Stimulated activated CD8-positive, alpha-beta memory T cell treated with anti-CD3 and anti-CD28 coated beads, Interleukin-4, amount 100 ng/mL, for 48 hours (primary cell): ENCODE measurements around the gene PLEK2.
A peak's percentile ranks its signal among the peaks of the same experiment; 100 is the strongest.
"Not testable (repeated sequence)": the region's sequence is repeated elsewhere in the genome, so short reads cannot be mapped to it uniquely, and the experiment has no call there.

Experiments
- DNase-seq: peaks from one replicate; pipeline ENCODE4 v3.0.0-alpha.2; 2020

PLEK2 gene

GRCh38 chr14:67411820-67412421 is at the start of gene PLEK2:
Gene PLEK2 (minus strand): TSS chr14:67412165. CDS start chr14:67412059, 106 bp downstream.
- peak; percentile 53 for DNase-seq

- no peak for DNase-seq
These were observed 49.5 kb upstream of the PLEK2 start for GRCh38 chr14:67461341-67461985.

GRCh38 chr14:67459336-67459735 is 47.4 kb upstream of the PLEK2 start:
- DNase-seq, result no peak

- DNase-seq, result no peak
These were observed 45.8 kb upstream of the PLEK2 start for GRCh38 chr14:67457782-67458181.

GRCh38 chr14:67456732-67457131 is 44.8 kb upstream of the PLEK2 start:
- DNase-seq, result no peak

- no peak for DNase-seq
These were observed 41.8 kb upstream of the PLEK2 start for GRCh38 chr14:67453575-67454300.

GRCh38 chr14:67451667-67452066 is 39.7 kb upstream of the PLEK2 start:
- DNase-seq, result not testable (repeated sequence)

- no peak for DNase-seq
These were observed 37.1 kb upstream of the PLEK2 start for GRCh38 chr14:67449096-67449495.

- DNase-seq, result no peak
These were observed 35.0 kb upstream of the PLEK2 start for GRCh38 chr14:67447033-67447381.

GRCh38 chr14:67446371-67447032 is 34.5 kb upstream of the PLEK2 start:
- DNase-seq, result no peak

- no peak for DNase-seq
These were observed 32.4 kb upstream of the PLEK2 start for GRCh38 chr14:67444395-67444794.

GRCh38 chr14:67442139-67442906 is 30.4 kb upstream of the PLEK2 start:
- no peak for DNase-seq

- no peak for DNase-seq
These were observed 29.7 kb upstream of the PLEK2 start for GRCh38 chr14:67441672-67442071.

- DNase-seq, result no peak
These were observed 29.3 kb upstream of the PLEK2 start for GRCh38 chr14:67441256-67441655.

GRCh38 chr14:67440513-67440912 is 28.5 kb upstream of the PLEK2 start:
- no peak for DNase-seq

- no peak for DNase-seq
These were observed 27.0 kb upstream of the PLEK2 start for GRCh38 chr14:67438969-67439368.

- no peak for DNase-seq
These were observed 24.3 kb upstream of the PLEK2 start for GRCh38 chr14:67436006-67436866.

- DNase-seq, result no peak
These were observed 23.6 kb upstream of the PLEK2 start for GRCh38 chr14:67435603-67436002.

GRCh38 chr14:67432050-67432564 is 20.1 kb upstream of the PLEK2 start:
- DNase-seq, result no peak

GRCh38 chr14:67429510-67430205 is 17.7 kb upstream of the PLEK2 start:
- no peak for DNase-seq

- no peak for DNase-seq
These were observed 16.6 kb upstream of the PLEK2 start for GRCh38 chr14:67428501-67429031.
